H1 (cell line): ENCODE measurements around the gene CCSAP. TPM values are rescaled to one million over a fixed set of nuclear protein-coding genes. Genes with fewer than 3 reads are reported as not detected.

Experiments
- MAFK ChIP-seq: IDR thresholded peaks from 2 replicates; pipeline ENCODE4 v1.6.1; 2012; ENCODE audit warnings: low read depth, mild to moderate bottlenecking, improper control_type of control experiment, low read length
- PHF8 ChIP-seq: fragments of 200-600 bp; sonication (generic); conservative IDR thresholded peaks from 2 replicates; pipeline ENCODE4 v1.7.1; 2012; ENCODE audit warnings: low read depth, mild to moderate bottlenecking, inconsistent platforms, low read length, moderate library complexity
- SAP30 ChIP-seq: fragments of 300-600 bp; sonication (generic); IDR thresholded peaks from 2 replicates; pipeline ENCODE4 v1.7.1; 2012; ENCODE audit warnings: low read length, moderate library complexity, mild to moderate bottlenecking, inconsistent platforms; ENCODE audit not compliant: insufficient read depth, insufficient replicate concordance
- polyA plus RNA-seq, 7 experiments: library from polyadenylated mRNA; depleted of rRNA in 3 of 7; stranded (reverse) in 5 of 7; unstranded in 2 of 7; fragments of >200 nt in 5 of 7; fragments of 200-250 nt in 2 of 7; gene quantifications; 1 replicate in 5 of 7; 2 replicates in 1 of 7; 4 replicates in 1 of 7; pipeline versions ENCODE4 v1.2.1 to v1.2.3, GENCODE V29; 2011 to 2013; ENCODE audit warnings: missing spikeins in 2 of 7, mixed read lengths in 2 of 7
- total RNA-seq: library from RNA; stranded (reverse); fragmentation: NEBNext Ultra II Directional; extraction: Animal tissue kit (Norgen Biotek cat#: 25700); gene quantifications from 2 replicates; pipeline ENCODE4 v1.2.1, GENCODE V29; 2021

The CCSAP gene
- total and polyA plus RNA-seq, 2 of the 8 experiments (the other 6 are each of a cell fraction or from before 2014, with no cell fraction given) = 3.5 to 17.2 TPM

- TF ChIP-seq MAFK (no peak), SAP30 (no peak), PHF8 (no peak)
Observed at GRCh38 chr1:229336345-229336744, 6.5 kb downstream of the CCSAP start (continued).
